AG09309 (cell line): ENCODE measurements around the gene USP5.
"Not testable (repeated sequence)": the region's sequence is repeated elsewhere in the genome, so short reads cannot be mapped to it uniquely, and the experiment has no call there.

ENCODE experiments used
- DNase-seq: peaks from one replicate; pipeline ENCODE4 v3.0.0-alpha.2; 2010; ENCODE audit warnings: low read depth
- H3K4me3 ChIP-seq: 2 replicates; pipeline ENCODE4 v1.5.1; 2011; ENCODE audit warnings: mild to moderate bottlenecking, low read depth, low read length, moderate library complexity; ENCODE audit not compliant: control insufficient read depth
- CTCF ChIP-seq: IDR thresholded peaks from 2 replicates; pipeline ENCODE4 v1.5.1; 2011; ENCODE audit warnings: mild to moderate bottlenecking, low read depth, low read length, inconsistent platforms; ENCODE audit not compliant: insufficient read depth, control insufficient read depth; ENCODE audit errors: missing control alignments

The USP5 gene

GRCh38 chr12:6863033-6863432 lies 11.1 kb downstream of the USP5 start:
- H3K4me3 ChIP-seq: no peak overlapping the region
- TF ChIP-seq CTCF: no peak
- no peak for DNase-seq

GRCh38 chr12:6863586-6864321 lies 11.8 kb downstream of the USP5 start:
- TF ChIP-seq CTCF: no peak
- H3K4me3 ChIP-seq: no peak overlapping the region
- DNase-seq: no peak

- DNase-seq, H3K4me3 ChIP-seq: not testable (repeated sequence)
Observed at GRCh38 chr12:6865307-6865706, 13.4 kb downstream of the USP5 start.

- no peak overlapping the region; the same call in 1 of the 2 replicates for H3K4me3 ChIP-seq
- TF ChIP-seq CTCF: no peak
- no peak for DNase-seq
Observed at GRCh38 chr12:6866163-6866919, 14.4 kb downstream of the USP5 start.

GRCh38 chr12:6866920-6867412 lies 15.0 kb downstream of the USP5 start:
- peak overlapping the region; percentile 53 for H3K4me3 ChIP-seq
- no peak for DNase-seq
- TF ChIP-seq CTCF: no peak

- DNase-seq: no peak
- TF ChIP-seq CTCF: no peak
- H3K4me3 ChIP-seq: peak within 1 kb of the TSS; percentile 53
Observed at GRCh38 chr12:6867413-6868210, 15.7 kb downstream of the USP5 start, which contains the start of gene TPI1. Gene TPI1, plus strand, starts transcription at chr12:6867531. Its CDS starts 36 bp downstream, at chr12:6867567.
